AG04449 (cell line): ENCODE data around the gene PTGDR2.

Source experiments
- CTCF ChIA-PET: fragments of 350-600 bp; formaldehyde crosslinking; extraction: SDS; loops from one replicate; lab custom pipeline; 2021; ENCODE audit warnings: antibody characterized with exemption; lab: Yijun Ruan, JAX
- POLR2A ChIA-PET: fragments of 400-600, 350-600 bp; formaldehyde crosslinking; extraction: SDS; loops from one replicate; lab custom pipeline; 2020; ENCODE audit warnings: antibody characterized with exemption, inconsistent platforms; lab: Yijun Ruan, JAX
- DNase-seq: peaks from one replicate; pipeline ENCODE4 v3.0.0-alpha.2; 2010; ENCODE audit warnings: low read depth, low spot score
- H3K4me3 ChIP-seq: 2 replicates; pipeline ENCODE4 v1.5.1; 2011; ENCODE audit warnings: low read depth, mild to moderate bottlenecking, control low read depth, low read length
- CTCF ChIP-seq: IDR thresholded peaks from one replicate; pipeline ENCODE4 v1.5.1; 2011; ENCODE audit warnings: mild to moderate bottlenecking, moderate library complexity, low read length, control low read depth, inconsistent platforms; ENCODE audit not compliant: insufficient read depth; ENCODE audit errors: missing control alignments

The PTGDR2 gene

GRCh38 chr11:60841797-60842667 is 13.7 kb downstream of the PTGDR2 start, which contains the start of gene CCDC86:
Gene CCDC86, plus strand, starts transcription at chr11:60842113. Its CDS starts 12 bp downstream, at chr11:60842125.
- TF ChIP-seq CTCF: no peak
- ChIA-PET CTCF (interaction anchor here (3.0 to 29.1 kb wide), 3 partner anchors 11 to 54 kb away, joined by 27 to 1087 read pairs (median 30); partner anchors contain the start of gene PRPF19), POLR2A (interaction anchor here (1.2 kb wide), 1 partner anchor 10 kb away, joined by 3 read pairs; no protein-coding TSS in a partner anchor)
- peak; percentile 44 for DNase-seq
- H3K4me3 ChIP-seq: peak within 1 kb of the TSS; percentile 93

GRCh38 chr11:60840470-60841430 is 15.0 kb downstream of the PTGDR2 start:
- CTCF ChIA-PET: interaction anchor here (3.0 to 29.1 kb wide), 2 partner anchors 10 to 56 kb away, joined by 30 to 1087 read pairs; partner anchors contain the start of gene PRPF19
- DNase-seq: peak; percentile 83
- POLR2A ChIA-PET: interaction anchor here (1.2 kb wide), 1 partner anchor 73 kb away, joined by 3 read pairs; the partner anchor contains the start of gene TMEM109
- H3K4me3 ChIP-seq: no peak overlapping the region
- no peak for TF ChIP-seq CTCF

GRCh38 chr11:60838132-60838531 is 17.6 kb downstream of the PTGDR2 start:
- POLR2A ChIA-PET: no interaction called here
- TF ChIP-seq CTCF: no peak
- H3K4me3 ChIP-seq: no peak overlapping the region
- no peak for DNase-seq
- CTCF ChIA-PET: interaction anchor here (1.7 to 29.1 kb wide), 3 partner anchors 10 to 349 kb away, joined by 7 to 1087 read pairs (median 9); partner anchors contain the start of gene PRPF19

GRCh38 chr11:60836866-60837515 is 18.8 kb downstream of the PTGDR2 start:
- POLR2A ChIA-PET: no interaction called here
- no peak for DNase-seq
- no peak overlapping the region for H3K4me3 ChIP-seq
- CTCF ChIA-PET: interaction anchor here (1.7 to 29.1 kb wide), 4 partner anchors 9 to 350 kb away, joined by 7 to 1087 read pairs (median 8); partner anchors contain the start of gene PRPF19
- TF ChIP-seq CTCF: no peak

- no peak overlapping the region for H3K4me3 ChIP-seq
- ChIA-PET CTCF (interaction anchor here (2.3 to 29.1 kb wide), 2 partner anchors 59 to 61 kb away, joined by 7 to 1087 read pairs; partner anchors contain the start of gene PRPF19), POLR2A (no interaction called here)
- no peak for DNase-seq
- TF ChIP-seq CTCF: no peak
These were observed 20.3 kb downstream of the PTGDR2 start for GRCh38 chr11:60835534-60835846.
